AG08396 (cell line): Measurements from ENCODE around the gene NMUR1.

Experiments
- DNase-seq: peaks from one replicate; pipeline ENCODE4 v3.0.0; 2012; ENCODE audit warnings: low spot score, mixed read lengths

NMUR1 gene

DNA sequence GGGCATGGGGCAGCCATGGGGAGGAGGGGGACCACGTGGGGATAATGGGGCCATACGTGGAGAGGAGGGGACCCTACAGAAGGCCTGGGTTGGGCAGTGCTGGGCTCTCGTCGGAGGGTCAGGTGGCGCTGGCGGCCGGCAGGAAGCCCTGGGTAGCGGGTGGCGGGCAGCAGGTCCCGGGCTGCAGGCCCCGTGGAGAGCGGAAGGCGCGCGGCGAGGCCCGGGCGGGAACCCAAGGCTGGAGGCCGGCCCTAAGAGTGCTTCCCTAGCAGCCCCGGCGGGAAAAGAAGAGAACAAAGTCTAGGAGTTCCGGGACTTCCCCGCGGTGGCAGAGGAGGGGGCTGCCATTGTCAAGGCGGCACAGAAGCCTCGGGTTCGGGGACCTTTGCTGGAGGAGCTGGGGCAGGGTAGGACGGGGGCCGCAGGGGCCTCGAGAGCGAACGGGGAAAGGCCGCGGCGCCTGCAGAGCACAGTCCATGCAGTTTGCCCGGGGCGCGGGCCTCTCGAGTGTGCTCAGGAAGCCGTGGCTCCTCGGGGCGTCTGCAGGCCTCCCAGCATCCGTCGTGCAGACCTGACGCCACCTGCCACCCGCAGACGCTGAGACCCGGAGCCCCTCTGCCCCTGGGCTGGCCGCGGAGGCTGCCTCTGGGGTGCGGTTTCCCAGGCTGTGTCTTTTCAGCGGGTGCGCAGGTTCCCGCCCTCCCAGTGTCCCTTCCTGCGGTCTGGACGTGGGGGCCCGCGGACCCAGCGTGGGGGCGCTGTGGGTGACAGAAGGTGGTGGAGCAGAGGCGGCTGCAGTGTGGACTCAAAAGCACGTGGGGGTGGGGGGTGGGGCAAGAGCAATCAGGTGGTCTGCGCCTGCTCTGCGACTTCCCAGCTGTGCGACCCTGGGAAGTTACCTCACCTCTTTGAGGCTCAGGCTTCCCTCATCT, 46.6 kb downstream of the NMUR1 start:
- peak; percentile 51 for DNase-seq

DNA sequence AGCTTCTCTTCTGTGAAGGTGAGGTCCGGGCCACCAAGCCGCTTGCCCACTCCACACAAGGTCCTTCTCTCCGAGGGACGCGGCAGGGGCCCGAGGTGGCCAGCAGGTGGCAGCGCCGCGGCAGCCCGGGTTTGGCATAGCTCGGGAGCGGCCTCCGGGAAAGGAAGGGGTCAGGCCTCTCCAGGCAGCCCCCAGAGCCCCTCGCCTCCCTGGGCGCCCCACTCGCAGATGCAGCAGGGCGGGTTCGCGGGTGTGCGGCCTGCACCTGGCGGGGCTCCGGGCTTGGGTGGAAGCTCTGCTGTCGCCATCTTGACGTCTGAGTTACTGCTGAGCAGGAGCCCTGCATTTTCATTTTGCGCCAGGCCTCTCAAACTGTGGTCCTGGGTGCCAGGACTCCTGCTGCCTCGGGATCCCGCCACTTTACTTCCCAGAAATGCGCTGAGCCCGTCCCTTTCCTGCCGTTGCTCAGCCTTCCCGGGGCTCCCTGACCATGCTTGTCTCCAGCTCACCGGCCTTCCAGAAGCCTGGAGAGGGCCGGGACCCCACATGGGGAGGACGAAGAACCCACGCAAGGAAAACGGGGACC, 47.3 kb downstream of the NMUR1 start:
- DNase-seq, result peak; percentile 92

DNA sequence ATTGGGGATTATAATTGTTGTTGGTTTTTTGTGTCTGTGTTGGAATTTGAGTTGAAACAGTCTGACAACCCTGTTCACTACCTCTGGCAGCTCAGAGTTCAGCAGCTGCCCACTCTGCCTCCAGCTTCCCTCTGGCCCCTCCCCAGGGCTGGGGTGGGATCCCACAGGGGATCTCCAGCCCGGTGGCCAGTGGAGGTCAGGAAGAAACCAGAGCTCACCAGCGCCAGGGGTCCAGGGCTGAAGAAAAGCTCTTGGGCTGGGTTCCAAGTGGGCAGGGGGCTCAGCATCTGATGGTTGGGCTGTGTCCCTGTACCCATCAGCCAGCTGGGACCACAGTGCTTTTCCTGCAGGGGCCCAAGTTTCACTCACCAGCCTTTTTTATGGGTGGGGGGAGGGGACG, 49.5 kb downstream of the NMUR1 start:
- DNase-seq, result no peak

DNA sequence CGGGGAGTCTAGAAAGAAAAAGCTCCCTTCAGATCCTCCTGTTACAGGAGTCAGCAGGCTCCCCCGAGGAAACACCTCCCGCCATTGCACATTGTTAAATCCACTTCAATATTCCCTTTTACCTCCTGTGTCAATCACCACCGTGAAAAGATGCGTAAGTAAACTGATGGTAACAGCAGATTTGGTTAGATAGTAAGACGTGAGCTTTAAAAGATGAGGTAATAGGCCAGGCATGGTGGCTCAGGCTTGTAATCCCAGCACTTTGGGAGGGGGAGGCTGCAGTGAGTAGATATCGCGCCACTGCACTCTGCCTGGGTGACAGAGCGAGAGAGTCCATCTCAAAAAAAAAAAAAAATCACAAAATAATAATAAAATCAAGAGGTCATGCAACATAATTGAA, 50.8 kb downstream of the NMUR1 start:
- no peak for DNase-seq

DNA sequence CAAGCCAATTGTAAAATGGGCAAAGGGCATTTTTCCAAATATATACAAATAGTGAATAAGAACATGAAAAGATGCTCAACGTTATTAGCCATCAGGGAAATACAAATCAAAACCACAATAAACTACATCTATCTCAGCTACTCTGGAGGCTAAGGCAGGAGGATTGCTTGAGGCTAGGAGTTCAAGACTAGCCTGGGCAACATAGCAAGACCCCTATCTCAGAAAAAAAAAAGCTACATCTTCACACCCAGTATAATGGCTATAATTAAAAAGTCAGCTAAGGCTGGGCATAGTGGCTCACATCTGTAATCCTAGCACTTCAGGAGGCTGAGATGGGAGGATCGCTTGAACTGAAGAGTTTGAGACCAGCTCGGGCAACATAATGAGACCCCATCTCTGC, 53.3 kb downstream of the NMUR1 start:
- no peak for DNase-seq

DNA sequence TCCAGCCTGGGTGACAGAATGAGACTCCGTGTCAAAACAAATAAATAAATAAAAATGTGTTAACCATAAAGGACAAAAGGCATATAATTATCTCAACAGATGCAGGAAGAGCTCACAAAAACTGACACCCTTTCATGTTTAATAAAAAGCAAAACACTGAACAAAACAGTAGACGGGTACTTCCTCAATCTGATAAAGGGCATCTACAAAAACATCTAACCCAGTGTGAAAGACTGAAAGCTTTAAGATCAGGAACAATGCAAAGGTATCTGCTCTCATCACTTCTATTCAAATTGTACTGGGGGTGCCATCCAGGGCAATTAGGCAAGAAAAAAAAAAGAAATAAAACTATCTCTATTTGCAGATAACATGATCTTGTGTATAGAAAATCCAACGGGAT, 54.3 kb downstream of the NMUR1 start:
- no peak for DNase-seq
